Aorta (tissue), 5 donors: Measurements from ENCODE around the gene OR5P2. TPM values are rescaled to one million over a fixed set of nuclear protein-coding genes. Genes with fewer than 3 reads are reported as not detected.
"Not testable (repeated sequence)": the region's sequence is repeated elsewhere in the genome, so short reads cannot be mapped to it uniquely, and the experiment has no call there.

Experiments
- ATAC-seq: fragments of 200-7000 bp; cut with Tn5 transposase; one replicate; pipeline ENCODE4 v1.9.1; 2022; ENCODE audit warnings: moderate library complexity; ENCODE audit not compliant: low FRiP score
- DNase-seq, 2 donors: peaks; one replicate each; pipeline ENCODE4 v3.0.0-alpha.2; 2020
- H3K27ac ChIP-seq, 2 donors: one replicate each; pipeline ENCODE4 v1.5.1; 2013; ENCODE audit warnings: low read length in 2 of 2, mild to moderate bottlenecking in 2 of 2, moderate library complexity in 2 of 2, control low read depth in 1 of 2, inconsistent platforms in 1 of 2, low read depth in 1 of 2
- H3K27me3 ChIP-seq, 2 donors: one replicate each; pipeline ENCODE4 v1.6.1; 2013; ENCODE audit warnings: control low read depth in 1 of 2, low read length in 1 of 2, mild to moderate bottlenecking in 1 of 2, moderate library complexity in 1 of 2; ENCODE audit not compliant: insufficient read depth in 2 of 2, control insufficient read depth in 1 of 2
- H3K36me3 ChIP-seq, 2 donors: one replicate each; pipeline ENCODE4 v1.6.1; 2013; ENCODE audit warnings: control low read depth in 1 of 2, low read length in 1 of 2, mild to moderate bottlenecking in 1 of 2; ENCODE audit not compliant: insufficient read depth in 2 of 2, control insufficient read depth in 1 of 2
- H3K4me1 ChIP-seq, 2 donors: one replicate each; pipeline ENCODE4 v1.6.1; 2013; ENCODE audit warnings: low read length in 2 of 2, control low read depth in 1 of 2, mild to moderate bottlenecking in 1 of 2, moderate library complexity in 1 of 2; ENCODE audit not compliant: insufficient read depth in 2 of 2, control insufficient read depth in 1 of 2
- H3K4me3 ChIP-seq, 2 donors: one replicate each; pipeline ENCODE4 v1.5.1; 2013; ENCODE audit warnings: low read length in 2 of 2, control low read depth in 1 of 2, mild to moderate bottlenecking in 1 of 2
- H3K9me3 ChIP-seq: one replicate; pipeline ENCODE4 v1.6.1; 2013; ENCODE audit warnings: mild to moderate bottlenecking, low read length; ENCODE audit not compliant: control insufficient read depth
- WGBS, 2 donors: extraction: QIAGEN DNeasy Blood & Tissue Kit; methylation state at CpG; one replicate each; pipeline ENCODE4 v1.1.7; 2013; 5-methylcytosine and 5-hydroxymethylcytosine counted together
- intact Hi-C, 2 donors: fragments of 100-400 bp; cut with DNase I; formaldehyde crosslinking; loops; one replicate each; pipeline versions ENCODE4 v1.14.2 to v1.15.0; 2022
- polyA plus RNA-seq, 2 donors: library from polyadenylated mRNA; stranded (reverse); fragments of 200-250 nt; gene quantifications; one replicate each; pipeline ENCODE4 v1.2.3, GENCODE V29; 2013
- total RNA-seq, 2 donors: library from RNA; stranded (reverse); fragmentation: NEBNext Ultra II Directional; extraction: Animal tissue kit (Norgen Biotek cat#: 25700); gene quantifications; one replicate each; pipeline ENCODE4 v1.2.1, GENCODE V29; 2021
- donor health status: healthy with polysubstance abuse.
- donor health status: Bipolar disorder and iron deficiency.
- donor health status: DM: no; HTN: no; CAD: no.
- donor health status: DM: no; HTN: no; CAD: no.
- donor health status: DM: yes; HTN: yes; CAD: no.

The OR5P2 gene
- total and polyA plus RNA-seq, 4 donors: not detected

DNA sequence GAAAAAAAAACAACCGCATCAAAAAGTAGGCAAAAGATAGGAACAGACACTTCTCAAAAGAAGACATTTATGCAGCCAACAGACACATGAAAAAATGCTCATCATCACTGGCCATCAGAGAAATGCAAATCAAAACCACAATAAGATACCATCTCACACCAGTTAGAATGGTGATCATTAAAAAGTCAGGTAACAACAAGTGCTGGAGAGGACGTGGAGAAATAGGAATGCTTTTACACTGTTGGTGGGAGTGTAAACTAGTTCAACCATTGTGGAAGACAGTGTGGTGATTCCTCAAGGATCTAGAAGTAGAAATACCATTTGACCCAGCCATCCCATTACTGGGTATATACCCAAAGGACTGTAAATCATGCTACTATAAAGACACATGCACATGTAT, 18.2 kb upstream of the OR5P2 start:
- ATAC-seq, H3K4me3 ChIP-seq: not testable (repeated sequence)
- WGBS, 2 donors: 89 to 91% methylated on average over 2 of the region's 2 CpGs

DNA sequence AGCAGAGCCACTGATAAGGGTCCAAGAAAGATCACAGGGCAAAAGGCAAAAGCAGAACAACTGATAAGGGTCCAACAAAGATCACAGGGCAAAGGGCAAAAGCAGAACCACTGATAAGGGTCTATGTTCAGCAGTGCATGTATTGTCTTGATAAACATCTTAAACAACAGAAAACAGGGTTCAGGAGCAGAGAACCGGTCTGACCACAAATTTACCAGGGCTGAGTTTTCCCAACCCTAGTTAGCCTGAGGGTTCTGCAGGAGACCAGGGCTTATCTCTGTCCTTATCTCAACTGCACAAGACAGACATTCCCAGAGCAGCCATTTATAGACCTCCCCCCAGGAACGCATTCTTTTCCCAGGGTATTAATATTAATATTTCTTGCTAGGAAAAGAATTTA, 13.6 kb upstream of the OR5P2 start:
- H3K4me1 ChIP-seq, DNase-seq, H3K4me3 ChIP-seq, H3K27me3 ChIP-seq, ATAC-seq, H3K27ac ChIP-seq, H3K9me3 ChIP-seq, intact Hi-C loops, H3K36me3 ChIP-seq: not testable (repeated sequence)
- 54 to 60% methylated on average over 2 of the region's 2 CpGs for WGBS, 2 donors

More for the DNA sequence above, 18.2 kb upstream of the OR5P2 start:
- H3K36me3 ChIP-seq, H3K4me1 ChIP-seq, intact Hi-C loops, H3K9me3 ChIP-seq, DNase-seq, H3K27ac ChIP-seq, H3K27me3 ChIP-seq: not testable (repeated sequence)

DNA sequence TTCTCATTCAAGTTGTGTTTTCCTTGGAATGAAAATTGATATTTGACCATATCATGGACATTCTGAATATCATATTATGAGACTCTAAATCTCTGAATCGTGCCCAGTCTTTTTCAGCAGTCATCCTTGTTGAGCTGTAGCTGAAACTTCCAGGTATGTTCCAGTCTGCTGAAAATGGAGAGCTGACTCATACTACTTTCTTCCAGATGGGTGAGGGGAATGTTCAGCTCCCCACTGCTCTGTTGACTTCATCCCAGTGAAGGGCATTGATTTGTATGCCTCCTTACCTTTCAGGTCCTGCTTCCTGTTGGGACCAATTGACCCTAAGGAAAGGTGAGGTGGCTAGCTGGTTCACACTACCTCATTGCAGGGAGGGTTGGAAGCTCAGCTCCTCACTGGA, 3.5 kb downstream of the OR5P2 start:
- Histone ChIP-seq H3K36me3 (no peaks in the 10 kb centered on the region), H3K4me3 (no peak overlapping the region), H3K27me3 (no peaks in the 10 kb centered on the region), H3K27ac (no peak overlapping the region), H3K4me1 (no peaks in the 10 kb centered on the region), H3K9me3 (no peaks in the 10 kb centered on the region)
- no peak for ATAC-seq
- intact Hi-C loops: no loop called here
- 26 to 27% methylated on average over 1 of the region's 1 CpG for WGBS, 2 donors
- no peak for DNase-seq

DNA sequence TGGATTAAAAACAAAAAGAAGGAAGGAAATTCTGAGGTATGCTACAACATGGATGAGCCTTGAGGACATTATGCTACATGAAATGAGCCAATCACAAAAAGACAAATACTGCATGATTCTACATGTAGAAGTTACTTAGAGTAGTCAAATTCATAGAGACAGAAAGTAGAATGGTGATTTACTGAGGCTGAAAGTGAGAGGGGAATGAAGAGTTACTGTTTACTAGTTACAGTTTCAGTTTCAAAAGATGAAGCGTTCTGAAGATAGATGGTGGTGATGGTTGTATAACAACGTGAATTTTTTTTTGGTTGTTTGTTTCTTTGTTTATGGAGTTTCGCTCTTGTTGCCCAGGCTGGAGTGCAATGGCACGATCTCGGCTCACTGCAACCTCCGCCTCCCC, 9.5 kb downstream of the OR5P2 start:
- Histone ChIP-seq H3K9me3 (peaks cover 2% of the 10 kb centered on the region), H3K36me3 (no peaks in the 10 kb centered on the region), H3K4me3 (no peak overlapping the region), H3K27ac (no peak overlapping the region), H3K27me3 (no peaks in the 10 kb centered on the region), H3K4me1 (no peaks in the 10 kb centered on the region)
- WGBS, 2 donors: 76 to 87% methylated on average over 6 of the region's 6 CpGs
- DNase-seq (no peak), ATAC-seq (no peak)
- intact Hi-C loops: no loop called here

DNA sequence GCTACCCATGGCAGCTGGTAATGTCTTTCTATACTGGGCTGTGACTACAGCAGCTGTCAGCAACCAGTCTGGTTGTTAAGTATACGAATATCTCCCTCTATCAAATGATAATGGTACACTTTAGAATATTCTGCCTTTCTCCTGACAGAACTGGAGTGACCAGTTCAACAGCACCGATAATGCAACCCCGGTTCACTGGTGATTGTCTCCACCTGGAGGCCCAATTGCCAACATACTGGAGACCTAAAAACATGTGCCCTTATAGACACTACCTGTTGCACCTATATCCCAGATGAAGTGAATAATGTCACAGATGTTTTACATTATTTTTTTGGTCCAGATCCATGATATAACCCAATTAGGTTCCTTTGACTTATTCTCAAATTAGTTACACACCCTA, 21.1 kb downstream of the OR5P2 start:
- WGBS, 2 donors: 77 to 80% methylated on average over 3 of the region's 3 CpGs
- no peaks in the 10 kb centered on the region for H3K36me3 ChIP-seq

DNA sequence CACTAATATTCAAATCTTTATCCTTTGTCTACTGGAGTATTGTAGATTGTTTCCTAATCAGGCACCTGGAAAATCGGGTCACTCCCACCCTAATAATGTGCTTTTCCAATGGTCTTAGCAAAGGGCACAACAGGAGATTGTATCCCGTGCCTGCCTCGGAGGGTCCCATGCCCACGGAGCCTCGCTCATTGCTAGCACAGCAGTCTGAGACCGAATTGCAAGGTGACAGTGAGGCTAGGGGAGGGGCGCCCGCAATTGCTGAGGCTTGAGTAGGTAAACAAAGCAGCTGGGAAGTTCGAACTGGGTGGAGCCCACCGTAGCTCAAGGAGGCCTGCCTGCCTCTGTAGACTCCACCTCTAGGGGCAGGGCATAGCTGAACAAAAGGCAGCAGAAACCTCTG, 32.4 kb downstream of the OR5P2 start:
- H3K27ac ChIP-seq, DNase-seq, ATAC-seq, H3K9me3 ChIP-seq, H3K4me1 ChIP-seq, H3K4me3 ChIP-seq, H3K27me3 ChIP-seq, H3K36me3 ChIP-seq, intact Hi-C loops: not testable (repeated sequence)
- WGBS, 2 donors: 85 to 87% methylated on average over 10 of the region's 10 CpGs

More for the DNA sequence above, 21.1 kb downstream of the OR5P2 start:
- ATAC-seq (no peak), DNase-seq (no peak)
- H3K27me3 ChIP-seq: no peaks in the 10 kb centered on the region
- no peaks in the 10 kb centered on the region for H3K9me3 ChIP-seq
- H3K4me3 ChIP-seq: no peak overlapping the region
- H3K27ac ChIP-seq: no peak overlapping the region
- intact Hi-C loops: no loop called here
- H3K4me1 ChIP-seq: no peaks in the 10 kb centered on the region

DNA sequence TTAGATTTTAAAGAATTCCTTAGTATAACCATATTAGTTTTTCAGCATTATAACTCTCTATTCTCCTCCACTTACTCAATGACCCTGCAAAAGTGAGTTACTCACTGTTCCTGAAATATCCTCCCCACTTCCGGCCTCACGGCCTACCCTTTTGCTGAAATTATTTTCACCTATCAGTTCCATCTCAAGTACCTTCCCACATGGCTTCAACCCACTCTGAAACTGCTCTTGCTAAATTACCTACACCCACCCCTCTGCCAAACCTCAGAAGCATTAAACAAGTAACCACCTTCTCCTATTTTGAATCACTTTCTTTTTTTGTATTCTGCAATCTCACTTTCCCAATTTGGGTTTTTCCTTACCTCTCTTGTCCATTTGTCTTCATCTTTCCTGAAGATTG, 37.7 kb downstream of the OR5P2 start:
- intact Hi-C loops: no loop called here
- Histone ChIP-seq H3K4me3 (no peak overlapping the region), H3K9me3 (no peaks in the 10 kb centered on the region), H3K36me3 (no peaks in the 10 kb centered on the region), H3K27me3 (no peaks in the 10 kb centered on the region), H3K27ac (no peak overlapping the region), H3K4me1 (no peaks in the 10 kb centered on the region)
- ATAC-seq (no peak), DNase-seq (no peak)
- 70 to 79% methylated on average over 2 of the region's 2 CpGs for WGBS, 2 donors

DNA sequence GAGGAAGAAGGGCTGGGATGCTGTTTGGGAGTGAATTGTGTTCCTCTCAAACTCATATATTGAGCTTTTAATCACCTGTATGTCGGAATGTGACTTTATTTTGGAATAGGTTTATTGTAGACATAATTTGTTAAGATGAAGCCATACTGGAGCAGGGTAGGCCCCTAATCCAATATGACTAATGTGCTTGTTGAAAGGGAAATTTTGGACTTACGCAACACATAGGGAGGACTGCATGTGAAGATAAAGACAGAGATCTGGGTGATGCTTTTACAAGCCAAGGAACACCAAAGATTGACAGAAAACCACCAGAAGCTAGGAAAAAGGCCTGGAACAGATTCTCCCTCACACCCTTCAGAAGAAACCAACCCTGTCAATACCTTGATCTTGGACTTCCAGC, 47.3 kb downstream of the OR5P2 start:
- peaks cover 0 to 2% of the 10 kb centered on the region in 2 donors for H3K4me1 ChIP-seq
- H3K4me3 ChIP-seq: no peak overlapping the region
- no peaks in the 10 kb centered on the region for H3K36me3 ChIP-seq
- H3K27ac ChIP-seq: no peak overlapping the region
- H3K27me3 ChIP-seq: no peaks in the 10 kb centered on the region
- no peaks in the 10 kb centered on the region for H3K9me3 ChIP-seq
- intact Hi-C loops: no loop called here
- DNase-seq (no peak), ATAC-seq (no peak)
- WGBS, 2 donors: 86 to 92% methylated on average over 2 of the region's 2 CpGs
